GM21515 (cell line): Measurements from ENCODE around the gene DPM1.

Experiments
- ATAC-seq: cut with Tn5 transposase; IDR thresholded peaks from one replicate; pipeline ENCODE4 v1.9.1; 2021; ENCODE audit not compliant: unreplicated experiment

DPM1 gene

GRCh38 chr20:50930976-50931305 lies 27.4 kb downstream of the DPM1 start:
- peak; percentile 21 for ATAC-seq

- peak; percentile 9 for ATAC-seq
Measured at GRCh38 chr20:50930139-50930975, 28.0 kb downstream of the DPM1 start.

- peak; percentile 45 for ATAC-seq
Measured at GRCh38 chr20:50929299-50930138, 28.8 kb downstream of the DPM1 start.

GRCh38 chr20:50928469-50928868 lies 29.9 kb downstream of the DPM1 start:
- ATAC-seq = no peak

- ATAC-seq = no peak
Measured at GRCh38 chr20:50926530-50926929, 31.8 kb downstream of the DPM1 start.

GRCh38 chr20:50924261-50924920 lies 33.9 kb downstream of the DPM1 start:
- no peak for ATAC-seq

GRCh38 chr20:50921803-50922501 lies 36.4 kb downstream of the DPM1 start:
- no peak for ATAC-seq

- no peak for ATAC-seq
Measured at GRCh38 chr20:50920997-50921396, 37.3 kb downstream of the DPM1 start.

- ATAC-seq = no peak
Measured at GRCh38 chr20:50919567-50919966, 38.8 kb downstream of the DPM1 start.

GRCh38 chr20:50918403-50918802 lies 39.9 kb downstream of the DPM1 start:
- no peak for ATAC-seq

- no peak for ATAC-seq
Measured at GRCh38 chr20:50916934-50917333, 41.4 kb downstream of the DPM1 start.

- ATAC-seq = no peak
Measured at GRCh38 chr20:50916257-50916656, 42.1 kb downstream of the DPM1 start.

- ATAC-seq = no peak
Measured at GRCh38 chr20:50915424-50915823, 42.9 kb downstream of the DPM1 start.

- no peak for ATAC-seq
Measured at GRCh38 chr20:50913690-50914375, 44.5 kb downstream of the DPM1 start.

GRCh38 chr20:50911716-50912115 lies 46.6 kb downstream of the DPM1 start:
- ATAC-seq = no peak

- no peak for ATAC-seq
Measured at GRCh38 chr20:50911030-50911429, 47.3 kb downstream of the DPM1 start.

GRCh38 chr20:50909413-50909812 lies 48.9 kb downstream of the DPM1 start:
- no peak for ATAC-seq

- no peak for ATAC-seq
Measured at GRCh38 chr20:50904067-50904570, 54.2 kb downstream of the DPM1 start.

- ATAC-seq = no peak
Measured at GRCh38 chr20:50903353-50904051, 54.8 kb downstream of the DPM1 start.

GRCh38 chr20:50901301-50901700 lies 57.0 kb downstream of the DPM1 start:
- ATAC-seq = no peak
